22Rv1 (cell line): ENCODE measurements around the gene DAP.

ENCODE experiments used
- ZFX ChIP-seq: fragments of 450-650 bp; IDR thresholded peaks from 2 replicates; pipeline ENCODE4 v1.6.1; 2017; ENCODE audit warnings: antibody characterized with exemption, borderline replicate concordance
- TF ChIP-seq, protein P1 (sequence below): fragments of 450-650 bp; IDR thresholded peaks from 2 replicates; pipeline ENCODE4 v1.5.1; 2017; ENCODE audit warnings: mild to moderate bottlenecking

DNA sequence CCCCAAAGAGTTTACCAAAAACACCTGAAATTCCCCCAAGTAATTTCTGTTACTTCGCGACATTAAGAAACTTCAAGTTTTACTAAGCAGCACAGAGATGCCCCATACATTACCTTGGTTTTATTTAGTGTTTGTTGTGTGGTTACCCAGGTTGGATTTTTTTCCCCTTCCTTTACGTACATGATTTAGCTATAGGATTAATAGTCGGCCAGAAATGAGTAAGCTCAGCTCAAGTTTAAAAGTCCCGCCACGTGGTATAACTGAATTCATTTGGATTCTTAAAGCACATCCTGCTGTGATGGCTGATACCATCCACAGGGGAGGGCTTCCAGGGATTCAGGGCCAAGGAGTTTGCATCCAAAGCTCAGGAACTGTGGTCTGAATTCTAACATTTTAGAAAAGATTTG lies 75.9 kb downstream of the DAP start:
- TF ChIP-seq, protein P1, sequence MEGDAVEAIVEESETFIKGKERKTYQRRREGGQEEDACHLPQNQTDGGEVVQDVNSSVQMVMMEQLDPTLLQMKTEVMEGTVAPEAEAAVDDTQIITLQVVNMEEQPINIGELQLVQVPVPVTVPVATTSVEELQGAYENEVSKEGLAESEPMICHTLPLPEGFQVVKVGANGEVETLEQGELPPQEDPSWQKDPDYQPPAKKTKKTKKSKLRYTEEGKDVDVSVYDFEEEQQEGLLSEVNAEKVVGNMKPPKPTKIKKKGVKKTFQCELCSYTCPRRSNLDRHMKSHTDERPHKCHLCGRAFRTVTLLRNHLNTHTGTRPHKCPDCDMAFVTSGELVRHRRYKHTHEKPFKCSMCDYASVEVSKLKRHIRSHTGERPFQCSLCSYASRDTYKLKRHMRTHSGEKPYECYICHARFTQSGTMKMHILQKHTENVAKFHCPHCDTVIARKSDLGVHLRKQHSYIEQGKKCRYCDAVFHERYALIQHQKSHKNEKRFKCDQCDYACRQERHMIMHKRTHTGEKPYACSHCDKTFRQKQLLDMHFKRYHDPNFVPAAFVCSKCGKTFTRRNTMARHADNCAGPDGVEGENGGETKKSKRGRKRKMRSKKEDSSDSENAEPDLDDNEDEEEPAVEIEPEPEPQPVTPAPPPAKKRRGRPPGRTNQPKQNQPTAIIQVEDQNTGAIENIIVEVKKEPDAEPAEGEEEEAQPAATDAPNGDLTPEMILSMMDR, result no peak
- no peak for TF ChIP-seq ZFX
